Uterus (tissue), 4 donors: ENCODE data around the gene DNAH11. TPM values are rescaled to one million over a fixed set of nuclear protein-coding genes. Genes with fewer than 3 reads are reported as not detected.

Source experiments
- DNase-seq, 2 donors: peaks; one replicate each; pipeline ENCODE4 v3.0.0-alpha.2; 2019 to 2020
- H3K27ac ChIP-seq, 2 donors: fragments of 200-600 bp; sonication (generic); 1 replicate in 1 of 2; 2 replicates in 1 of 2; pipeline ENCODE4 v1.5.1; 2016 to 2018
- H3K27me3 ChIP-seq, 2 donors: fragments of 200-600 bp; sonication (generic); one replicate each; pipeline ENCODE4 v1.5.1; 2018 to 2019; ENCODE audit warnings: control low read depth in 1 of 2
- H3K36me3 ChIP-seq, 2 donors: fragments of 200-600 bp; sonication (generic); one replicate each; pipeline ENCODE4 v1.5.1; 2019; ENCODE audit warnings: control low read depth in 1 of 2
- H3K4me1 ChIP-seq, 2 donors: fragments of 200-600 bp; sonication (generic); one replicate each; pipeline ENCODE4 v1.5.1; 2018 to 2019; ENCODE audit warnings: control low read depth in 1 of 2
- H3K4me3 ChIP-seq, 2 donors: fragments of 200-600 bp; sonication (generic); 1 replicate in 1 of 2; 2 replicates in 1 of 2; pipeline ENCODE4 v1.5.1; 2018 to 2019; ENCODE audit warnings: mild to moderate bottlenecking in 1 of 2
- H3K9me3 ChIP-seq, 2 donors: fragments of 200-600 bp; sonication (generic); one replicate each; pipeline ENCODE4 v1.5.1; 2019; ENCODE audit warnings: control low read depth in 1 of 2
- POLR2A ChIP-seq, 2 donors: fragments of 450-650 bp; IDR thresholded peaks; one replicate each; pipeline ENCODE4 v1.6.1; 2016; ENCODE audit warnings: antibody characterized with exemption in 2 of 2, mild to moderate bottlenecking in 1 of 2, moderate library complexity in 1 of 2
- intact Hi-C: fragments of 100-400 bp; cut with DNase I; formaldehyde crosslinking; loops from one replicate; pipeline ENCODE4 v1.15.1; 2023; ENCODE audit warnings: low total_unique reads
- total RNA-seq, 4 donors: library from RNA; depleted of rRNA in 3 of 4; stranded (reverse); fragments of >200 nt in 3 of 4; gene quantifications; one replicate each; pipeline versions ENCODE4 v1.1.0 to v1.2.4, GENCODE V29; 2014 to 2023
- TF ChIP-seq, protein P1 (sequence below), 4 experiments: fragments of 200-600 bp in 2 of 4; fragments of 450-650 bp in 2 of 4; sonication (generic) in 2 of 4; IDR thresholded peaks; one replicate each; pipeline ENCODE4 v1.5.1; 2016 to 2019; ENCODE audit warnings: antibody characterized with exemption in 4 of 4, mild to moderate bottlenecking in 2 of 4, moderate library complexity in 1 of 4
- donor health status: DM: yes; HTN: yes; CAD: no.

DNAH11 gene
- total RNA-seq, 4 donors from 2014 or later, result 0.26 to 6.8 (median 1.5) TPM

DNA sequence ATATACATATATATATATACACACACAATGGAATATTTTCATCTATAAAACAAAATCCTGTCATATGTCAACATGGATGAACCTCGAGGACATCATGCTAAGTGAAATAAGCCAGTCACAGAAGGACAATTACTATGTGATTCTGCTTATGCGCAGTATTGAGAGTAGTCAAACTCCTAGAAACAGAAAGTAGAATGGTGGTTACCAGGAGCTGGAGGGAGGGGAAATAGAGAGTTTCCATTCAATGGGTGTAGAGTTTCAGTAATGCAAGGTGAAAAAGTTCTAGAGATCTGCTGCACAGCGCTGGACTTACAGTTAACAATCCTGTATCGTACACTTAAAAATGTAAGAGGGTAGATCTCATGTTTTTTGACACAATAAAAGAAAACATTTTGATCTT is 221.0 kb downstream of the DNAH11 start:
- intact Hi-C loops, result no loop called here
- no peak for DNase-seq
- H3K9me3 ChIP-seq, result no peaks in the 10 kb centered on the region
- H3K27ac ChIP-seq, result no peak overlapping the region
- TF ChIP-seq, protein P1, sequence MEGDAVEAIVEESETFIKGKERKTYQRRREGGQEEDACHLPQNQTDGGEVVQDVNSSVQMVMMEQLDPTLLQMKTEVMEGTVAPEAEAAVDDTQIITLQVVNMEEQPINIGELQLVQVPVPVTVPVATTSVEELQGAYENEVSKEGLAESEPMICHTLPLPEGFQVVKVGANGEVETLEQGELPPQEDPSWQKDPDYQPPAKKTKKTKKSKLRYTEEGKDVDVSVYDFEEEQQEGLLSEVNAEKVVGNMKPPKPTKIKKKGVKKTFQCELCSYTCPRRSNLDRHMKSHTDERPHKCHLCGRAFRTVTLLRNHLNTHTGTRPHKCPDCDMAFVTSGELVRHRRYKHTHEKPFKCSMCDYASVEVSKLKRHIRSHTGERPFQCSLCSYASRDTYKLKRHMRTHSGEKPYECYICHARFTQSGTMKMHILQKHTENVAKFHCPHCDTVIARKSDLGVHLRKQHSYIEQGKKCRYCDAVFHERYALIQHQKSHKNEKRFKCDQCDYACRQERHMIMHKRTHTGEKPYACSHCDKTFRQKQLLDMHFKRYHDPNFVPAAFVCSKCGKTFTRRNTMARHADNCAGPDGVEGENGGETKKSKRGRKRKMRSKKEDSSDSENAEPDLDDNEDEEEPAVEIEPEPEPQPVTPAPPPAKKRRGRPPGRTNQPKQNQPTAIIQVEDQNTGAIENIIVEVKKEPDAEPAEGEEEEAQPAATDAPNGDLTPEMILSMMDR (IDR thresholded peaks at IDR 0.05), result no peak
- no peak for TF ChIP-seq POLR2A (IDR thresholded peaks at IDR 0.05)
- no peaks in the 10 kb centered on the region for H3K36me3 ChIP-seq
- H3K4me3 ChIP-seq, result no peak overlapping the region
- no peaks in the 10 kb centered on the region for H3K27me3 ChIP-seq
- no peaks in the 10 kb centered on the region for H3K4me1 ChIP-seq

DNA sequence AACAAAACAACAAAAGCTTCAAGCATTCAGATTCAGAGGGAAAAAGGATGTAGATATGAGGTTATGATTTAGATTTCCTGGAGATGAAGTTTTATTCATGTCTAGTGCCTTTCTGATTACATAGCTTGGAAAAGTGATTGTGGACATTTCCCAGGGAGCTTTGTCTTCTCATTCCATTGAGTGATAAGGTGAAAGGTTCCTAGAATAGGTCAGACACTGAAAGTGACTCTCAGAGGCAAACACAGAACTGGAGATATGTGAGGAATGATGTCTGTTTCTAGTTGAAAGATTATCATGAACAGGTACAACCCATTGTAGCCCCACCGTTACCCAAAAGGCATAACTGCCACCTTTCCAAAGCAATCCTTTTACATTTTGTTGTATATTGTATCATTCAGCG is 223.4 kb downstream of the DNAH11 start:
- no peak for TF ChIP-seq POLR2A (IDR thresholded peaks at IDR 0.05)
- TF ChIP-seq, protein P1 (IDR thresholded peaks at IDR 0.05), result no peak
- intact Hi-C loops, result no loop called here
- H3K36me3 ChIP-seq, result no peaks in the 10 kb centered on the region
- no peaks in the 10 kb centered on the region for H3K9me3 ChIP-seq
- no peak overlapping the region for H3K27ac ChIP-seq
- H3K4me3 ChIP-seq, result no peak overlapping the region
- H3K4me1 ChIP-seq, result no peaks in the 10 kb centered on the region
- no peak for DNase-seq
- no peaks in the 10 kb centered on the region for H3K27me3 ChIP-seq

DNA sequence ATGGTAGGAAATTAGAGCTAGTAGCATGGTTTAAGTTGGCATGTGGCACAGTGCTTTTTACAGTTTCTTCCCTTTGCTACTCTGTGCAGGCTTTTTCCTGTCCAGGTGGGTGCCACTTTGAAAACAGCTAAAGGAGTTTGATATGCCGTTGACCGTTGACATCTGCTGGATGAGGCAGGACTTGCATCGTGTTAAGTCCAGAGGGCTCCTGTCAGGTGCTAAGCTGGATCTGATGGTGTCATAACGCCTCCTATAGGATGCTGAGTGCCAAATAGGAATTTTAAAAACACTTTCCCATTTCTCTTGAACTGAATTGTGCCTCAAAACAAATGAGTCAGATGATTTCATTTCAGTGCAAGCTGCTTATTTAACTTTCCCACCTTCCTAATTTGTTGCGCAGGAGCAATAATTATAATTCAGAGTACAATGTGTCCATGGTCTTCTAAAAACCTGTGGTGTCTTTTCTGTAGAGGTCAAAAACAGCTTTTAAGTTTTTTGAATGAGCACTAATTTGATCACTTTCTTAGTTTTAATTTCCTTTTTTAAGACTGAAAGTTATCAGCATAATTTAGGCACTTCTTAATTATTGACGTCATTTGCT is 224.6 kb downstream of the DNAH11 start:
- H3K4me1 ChIP-seq, result no peaks in the 10 kb centered on the region

DNA sequence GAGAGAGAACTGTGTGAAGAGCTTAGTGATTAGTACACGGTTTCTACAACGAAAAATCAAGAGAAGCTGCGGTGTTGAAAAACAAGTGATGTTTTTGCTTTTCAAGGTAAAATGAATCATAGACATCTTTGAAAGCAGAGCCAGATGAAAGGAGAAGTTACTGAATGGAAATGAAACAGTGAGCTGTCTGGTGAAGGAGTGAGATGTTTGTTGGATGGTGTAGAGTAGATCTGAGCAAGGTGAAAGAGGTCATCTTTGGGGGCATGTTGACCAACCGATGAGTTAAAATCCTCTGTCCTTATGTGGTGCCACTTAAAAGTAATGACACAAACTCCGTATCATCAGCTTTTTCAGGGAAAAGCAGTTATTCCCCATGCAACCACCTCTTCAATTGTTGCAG is 225.4 kb downstream of the DNAH11 start:
- H3K4me3 ChIP-seq, result no peak overlapping the region
- H3K27ac ChIP-seq, result no peak overlapping the region
- H3K36me3 ChIP-seq, result no peaks in the 10 kb centered on the region
- no peaks in the 10 kb centered on the region for H3K4me1 ChIP-seq
- TF ChIP-seq, protein P1 (IDR thresholded peaks at IDR 0.05), result no peak
- no peak for TF ChIP-seq POLR2A (IDR thresholded peaks at IDR 0.05)
- intact Hi-C loops, result no loop called here
- H3K27me3 ChIP-seq, result no peaks in the 10 kb centered on the region
- no peak for DNase-seq
- no peaks in the 10 kb centered on the region for H3K9me3 ChIP-seq

More for the DNA sequence above, 224.6 kb downstream of the DNAH11 start:
- no peaks in the 10 kb centered on the region for H3K9me3 ChIP-seq
- no peak for DNase-seq
- no peak for TF ChIP-seq POLR2A (IDR thresholded peaks at IDR 0.05)
- TF ChIP-seq, protein P1 (IDR thresholded peaks at IDR 0.05), result peak in 2 of 4 experiments; percentile 14 to 31
- no peak overlapping the region for H3K4me3 ChIP-seq
- intact Hi-C loops, result no loop called here
- no peaks in the 10 kb centered on the region for H3K27me3 ChIP-seq
- no peaks in the 10 kb centered on the region for H3K36me3 ChIP-seq
- H3K27ac ChIP-seq, result no peak overlapping the region

DNA sequence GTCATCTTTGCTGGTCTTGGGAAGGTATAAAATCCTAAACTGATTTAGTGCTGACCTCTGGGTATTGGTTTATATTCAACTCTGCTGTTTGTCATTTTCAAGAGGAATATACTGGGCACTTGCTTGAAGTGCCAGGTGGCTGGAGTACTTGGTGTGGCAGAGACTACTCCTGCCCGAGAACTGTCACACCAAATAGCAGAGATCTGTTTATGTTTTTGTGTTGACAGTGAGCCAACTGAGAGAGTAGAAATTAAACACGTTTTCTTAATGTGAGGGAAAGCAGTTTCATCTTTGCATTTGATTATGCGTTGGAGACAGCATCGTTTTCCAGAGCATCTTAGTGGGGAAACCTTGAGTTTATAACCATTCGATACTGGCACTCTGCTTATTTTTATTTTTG is 228.4 kb downstream of the DNAH11 start:
- Histone ChIP-seq H3K27ac (no peak overlapping the region), H3K9me3 (no peaks in the 10 kb centered on the region), H3K4me3 (no peak overlapping the region), H3K27me3 (no peaks in the 10 kb centered on the region), H3K4me1 (no peaks in the 10 kb centered on the region), H3K36me3 (no peaks in the 10 kb centered on the region)
- TF ChIP-seq, protein P1 (IDR thresholded peaks at IDR 0.05), result no peak
- no peak for TF ChIP-seq POLR2A (IDR thresholded peaks at IDR 0.05)
- intact Hi-C loops, result no loop called here
- no peak for DNase-seq
